ENCODE results near the gene CASP8AP2. TPM values are rescaled to one million over a fixed set of nuclear protein-coding genes. Genes with fewer than 3 reads are reported as not detected.
A peak's percentile ranks its signal among the peaks of the same experiment; 100 is the strongest.

Gene CASP8AP2
- total RNA-seq, 4 donors from 2014 or later, result 6.0 to 17.2 (median 11.3) TPM

DNA sequence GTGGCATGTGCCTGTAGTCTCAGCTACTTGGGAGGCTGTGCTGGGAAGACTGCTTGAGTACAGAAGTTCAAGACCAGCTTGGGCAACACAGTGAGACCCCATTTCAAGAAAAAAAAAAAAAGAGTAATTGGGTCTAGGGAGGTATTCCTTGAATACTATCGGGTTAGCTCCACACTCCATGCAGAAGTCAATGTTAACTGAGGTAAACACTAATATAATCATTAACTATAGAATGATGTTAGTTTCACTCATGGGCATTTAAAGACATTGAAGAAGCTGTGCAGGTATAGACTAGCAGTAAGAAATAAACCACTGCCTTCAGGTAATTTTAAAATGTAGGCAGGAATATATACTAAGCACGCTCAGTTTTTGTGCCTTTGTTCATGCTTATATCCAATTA lies 42.7 kb upstream of the CASP8AP2 start:
- intact Hi-C loops (cut with DNase I), result loop anchor here (10.0 kb wide), 1 partner anchor 112 kb away; no protein-coding TSS in a partner anchor
- no peak overlapping the region for H3K4me3 ChIP-seq
- no peak for DNase-seq
- H3K9me3 ChIP-seq, result peaks cover 0 to 5% (median 0%) of the 10 kb centered on the region in 3 donors
- no peaks in the 10 kb centered on the region for H3K27me3 ChIP-seq
- WGBS, 2 donors, result 83 to 90% methylated on average over 2 of the region's 2 CpGs
- H3K36me3 ChIP-seq, result peaks cover 0 to 100% (median 30%) of the 10 kb centered on the region in 3 donors
- H3K4me1 ChIP-seq, result peaks cover 0 to 8% (median 0%) of the 10 kb centered on the region in 3 donors
- TF ChIP-seq, protein P1, sequence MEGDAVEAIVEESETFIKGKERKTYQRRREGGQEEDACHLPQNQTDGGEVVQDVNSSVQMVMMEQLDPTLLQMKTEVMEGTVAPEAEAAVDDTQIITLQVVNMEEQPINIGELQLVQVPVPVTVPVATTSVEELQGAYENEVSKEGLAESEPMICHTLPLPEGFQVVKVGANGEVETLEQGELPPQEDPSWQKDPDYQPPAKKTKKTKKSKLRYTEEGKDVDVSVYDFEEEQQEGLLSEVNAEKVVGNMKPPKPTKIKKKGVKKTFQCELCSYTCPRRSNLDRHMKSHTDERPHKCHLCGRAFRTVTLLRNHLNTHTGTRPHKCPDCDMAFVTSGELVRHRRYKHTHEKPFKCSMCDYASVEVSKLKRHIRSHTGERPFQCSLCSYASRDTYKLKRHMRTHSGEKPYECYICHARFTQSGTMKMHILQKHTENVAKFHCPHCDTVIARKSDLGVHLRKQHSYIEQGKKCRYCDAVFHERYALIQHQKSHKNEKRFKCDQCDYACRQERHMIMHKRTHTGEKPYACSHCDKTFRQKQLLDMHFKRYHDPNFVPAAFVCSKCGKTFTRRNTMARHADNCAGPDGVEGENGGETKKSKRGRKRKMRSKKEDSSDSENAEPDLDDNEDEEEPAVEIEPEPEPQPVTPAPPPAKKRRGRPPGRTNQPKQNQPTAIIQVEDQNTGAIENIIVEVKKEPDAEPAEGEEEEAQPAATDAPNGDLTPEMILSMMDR (IDR thresholded peaks at IDR 0.05), result no peak
- TF ChIP-seq POLR2A (IDR thresholded peaks at IDR 0.05), result no peak
- H3K27ac ChIP-seq, result no peak overlapping the region

DNA sequence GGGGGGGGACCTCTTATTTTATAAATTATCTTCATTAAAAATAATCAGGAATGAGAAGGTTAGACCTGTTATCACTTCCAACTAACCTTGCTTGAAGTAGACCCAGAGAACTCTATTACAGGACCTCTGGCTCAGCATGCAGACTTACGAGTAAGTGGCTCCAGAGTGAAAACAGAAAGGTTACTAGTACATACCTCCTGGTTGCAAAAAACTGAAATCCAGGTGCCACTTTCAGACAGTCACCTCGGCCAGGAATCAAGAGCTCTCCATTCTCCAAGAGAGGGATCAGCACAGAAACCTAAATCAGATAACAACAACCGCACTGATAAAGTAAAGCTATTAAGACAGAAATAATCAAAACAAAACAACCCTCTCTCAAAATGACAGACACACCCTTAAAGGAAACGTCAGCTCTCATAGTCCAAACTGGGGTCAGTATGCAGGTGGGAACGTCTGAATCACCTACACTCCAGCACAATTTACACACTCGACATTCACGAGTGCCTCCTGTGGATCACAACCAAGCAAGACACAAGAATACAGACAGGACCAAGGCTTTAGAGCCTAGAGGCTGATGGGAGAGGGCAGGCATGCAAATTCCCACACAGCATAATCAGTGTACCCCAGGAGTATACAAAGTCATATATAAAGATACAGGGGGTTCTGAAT lies 41.9 kb upstream of the CASP8AP2 start:
- no peak for DNase-seq
- Histone ChIP-seq H3K27me3 (no peaks in the 10 kb centered on the region), H3K9me3 (peaks cover 0 to 5% (median 0%) of the 10 kb centered on the region in 3 donors), H3K4me1 (no peaks in the 10 kb centered on the region), H3K27ac (no peak overlapping the region), H3K4me3 (no peak overlapping the region), H3K36me3 (peaks cover 0 to 100% (median 30%) of the 10 kb centered on the region in 3 donors)
- intact Hi-C loops (cut with DNase I), result loop anchor here (10.0 kb wide), 1 partner anchor 113 kb away; no protein-coding TSS in a partner anchor
- TF ChIP-seq, protein P1 (IDR thresholded peaks at IDR 0.05), result no peak
- TF ChIP-seq POLR2A (IDR thresholded peaks at IDR 0.05), result no peak
- WGBS, 2 donors, result 80% methylated on average over 7 of the region's 7 CpGs

DNA sequence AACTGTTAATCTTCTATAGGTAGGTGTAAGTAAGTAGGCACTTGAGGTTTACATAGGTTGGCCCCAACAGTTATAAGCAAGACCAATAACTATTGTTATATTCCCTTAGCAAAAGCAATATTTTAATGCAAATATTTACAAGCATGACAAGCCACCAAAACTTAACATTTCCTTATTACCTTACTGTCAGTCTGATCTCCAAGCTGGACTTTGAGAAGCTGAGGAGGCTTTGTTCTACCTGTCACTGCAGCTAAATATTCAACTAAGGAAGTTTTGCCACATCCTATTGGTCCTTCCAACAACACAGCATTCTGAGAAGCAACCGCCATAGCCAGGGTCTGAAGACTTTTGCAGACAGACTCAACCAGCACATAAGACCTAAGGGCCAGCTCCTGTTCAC lies 39.7 kb upstream of the CASP8AP2 start:
- intact Hi-C loops (cut with DNase I), result loop anchor here (10.0 kb wide), 1 partner anchor 115 kb away; no protein-coding TSS in a partner anchor
- WGBS, 2 donors, result 83% methylated on average over 1 of the region's 1 CpG; no CpG with 5 or more reads in 1 of the 2 donors

DNA sequence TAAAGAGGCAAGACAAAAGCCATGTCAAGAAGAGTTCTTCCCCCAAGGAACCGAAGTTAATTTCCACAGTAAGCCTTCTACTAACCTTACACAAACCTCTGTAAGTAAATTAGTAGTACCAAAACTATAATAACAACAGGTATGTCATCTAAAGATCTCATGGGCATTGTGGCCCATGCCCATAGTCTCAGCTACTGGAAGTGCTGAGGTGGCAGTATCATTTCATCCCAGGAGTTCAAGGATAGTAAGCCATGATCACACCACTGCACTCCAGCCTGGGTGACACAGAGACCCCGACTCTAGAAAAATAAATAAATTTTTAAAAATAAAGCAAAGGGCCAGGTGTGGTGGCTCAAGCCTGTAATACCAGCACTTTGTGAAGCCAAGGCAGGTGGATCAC lies 39.3 kb upstream of the CASP8AP2 start:
- TF ChIP-seq, protein P1 (IDR thresholded peaks at IDR 0.05), result no peak
- no peak for TF ChIP-seq POLR2A (IDR thresholded peaks at IDR 0.05)
- H3K27ac ChIP-seq, result no peak overlapping the region
- H3K27me3 ChIP-seq, result no peaks in the 10 kb centered on the region
- no peaks in the 10 kb centered on the region for H3K4me1 ChIP-seq
- no peaks in the 10 kb centered on the region for H3K9me3 ChIP-seq
- no peak overlapping the region for H3K4me3 ChIP-seq
- intact Hi-C loops (cut with DNase I), result no loop called here
- no peak for DNase-seq
- peaks cover 0 to 100% (median 29%) of the 10 kb centered on the region in 3 donors for H3K36me3 ChIP-seq
- WGBS, 2 donors, result 88 to 97% methylated on average over 2 of the region's 2 CpGs

More for the DNA sequence above, 39.7 kb upstream of the CASP8AP2 start:
- Histone ChIP-seq H3K27ac (no peak overlapping the region), H3K9me3 (no peaks in the 10 kb centered on the region), H3K27me3 (no peaks in the 10 kb centered on the region), H3K36me3 (peaks cover 0 to 100% (median 31%) of the 10 kb centered on the region in 3 donors), H3K4me3 (no peak overlapping the region), H3K4me1 (no peaks in the 10 kb centered on the region)
- TF ChIP-seq, protein P1 (IDR thresholded peaks at IDR 0.05), result no peak
- TF ChIP-seq POLR2A (IDR thresholded peaks at IDR 0.05), result no peak
- no peak for DNase-seq

DNA sequence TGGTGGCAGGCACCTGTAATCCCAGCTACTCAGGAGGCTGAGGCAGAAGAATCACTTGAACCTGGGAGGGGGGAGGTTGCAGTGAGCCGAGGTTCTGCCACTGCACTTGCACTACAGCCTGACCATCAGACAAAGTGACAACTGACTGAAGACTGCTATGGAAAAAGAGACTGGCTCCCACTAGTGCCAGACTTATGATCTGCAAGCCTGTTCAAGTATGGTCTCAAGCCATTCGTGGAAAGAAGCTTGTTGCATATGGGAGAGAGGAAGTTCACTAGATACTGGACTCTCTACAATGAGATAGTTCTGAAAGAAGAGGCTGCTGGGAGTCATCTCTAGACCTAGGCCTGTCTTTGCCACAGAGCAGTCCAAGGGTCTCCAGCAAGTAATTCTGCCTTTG lies 36.8 kb upstream of the CASP8AP2 start:
- TF ChIP-seq, protein P1 (IDR thresholded peaks at IDR 0.05), result peak in 2 of 6 experiments; percentile 17 to 47
- TF ChIP-seq POLR2A (IDR thresholded peaks at IDR 0.05), result no peak
- Histone ChIP-seq H3K4me1 (no peaks in the 10 kb centered on the region), H3K9me3 (no peaks in the 10 kb centered on the region), H3K36me3 (peaks cover 0 to 95% (median 29%) of the 10 kb centered on the region in 3 donors), H3K4me3 (no peak overlapping the region), H3K27me3 (no peaks in the 10 kb centered on the region), H3K27ac (no peak overlapping the region)
- WGBS, 2 donors, result 48 to 67% methylated on average over 1 to 2 of the region's 2 CpGs
- intact Hi-C loops (cut with DNase I), result no loop called here
- DNase-seq, result no peak

All from esophagus squamous epithelium (tissue), 5 donors.